MCF 10A (cell line): ENCODE data around the gene SAMD13. TPM values are rescaled to one million over a fixed set of nuclear protein-coding genes. Genes with fewer than 3 reads are reported as not detected.

Source experiments
- BruUV-seq: library from RNA; stranded (reverse); fragments of 400-500 nt; replicated peaks from 2 replicates; lab custom pipeline; 2021; lab: Mats Ljungman, UMichigan
- CTCF ChIA-PET: fragments of 300-600 bp; sonication (Branson Sonifier 250); formaldehyde crosslinking; extraction: SDS; loops from one replicate; lab custom pipeline; 2021; ENCODE audit warnings: antibody characterized with exemption, inconsistent platforms; lab: Yijun Ruan, JAX
- POLR2A ChIA-PET: fragments of 300-600, 350-650 bp; sonication (Branson Sonifier 250); formaldehyde crosslinking; extraction: SDS; loops from one replicate; lab custom pipeline; 2020; ENCODE audit warnings: antibody characterized with exemption, inconsistent platforms; lab: Yijun Ruan, JAX
- DNase-seq: peaks from one replicate; pipeline ENCODE4 v3.0.0-alpha.2; 2018; ENCODE audit not compliant: unreplicated experiment
- H3K27ac Mint-ChIP-seq: one replicate; pipeline ENCODE4 v1.8.0; 2022; ENCODE audit warnings: mild to moderate bottlenecking, low read depth, mixed read lengths; ENCODE audit not compliant: unreplicated experiment
- H3K27me3 Mint-ChIP-seq: one replicate; pipeline ENCODE4 v1.8.0; 2022; ENCODE audit warnings: mixed read lengths; ENCODE audit not compliant: insufficient read depth, unreplicated experiment
- H3K36me3 Mint-ChIP-seq: one replicate; pipeline ENCODE4 v1.8.0; 2022; ENCODE audit warnings: mild to moderate bottlenecking, moderate library complexity, mixed read lengths; ENCODE audit not compliant: insufficient read depth, unreplicated experiment
- H3K4me1 Mint-ChIP-seq: one replicate; pipeline ENCODE4 v1.8.0; 2022; ENCODE audit warnings: mixed read lengths; ENCODE audit not compliant: insufficient read depth, unreplicated experiment
- H3K4me3 Mint-ChIP-seq: one replicate; pipeline ENCODE4 v1.8.0; 2022; ENCODE audit warnings: mild to moderate bottlenecking, moderate library complexity, mixed read lengths; ENCODE audit not compliant: unreplicated experiment
- H3K9me3 Mint-ChIP-seq: one replicate; pipeline ENCODE4 v1.8.0; 2022; ENCODE audit warnings: mixed read lengths; ENCODE audit not compliant: unreplicated experiment
- intact Hi-C: fragments of 100-400 bp; cut with micrococcal nuclease; formaldehyde crosslinking; loops from 2 replicates; pipeline ENCODE4 v1.14.1; 2022
- total RNA-seq: library from RNA; stranded (reverse); gene quantifications from 2 replicates; pipeline ENCODE4 v1.2.3, GENCODE V29; 2022
- TF ChIP-seq, protein P1 (sequence below): fragments of 200-600 bp; IDR thresholded peaks from one replicate; pipeline ENCODE4 v1.8.0; 2022; ENCODE audit warnings: antibody characterized with exemption, mild to moderate bottlenecking; ENCODE audit not compliant: unreplicated experiment

The SAMD13 gene
- total RNA-seq, 1 experiment from 2014 or later: 1.3 TPM

DNA sequence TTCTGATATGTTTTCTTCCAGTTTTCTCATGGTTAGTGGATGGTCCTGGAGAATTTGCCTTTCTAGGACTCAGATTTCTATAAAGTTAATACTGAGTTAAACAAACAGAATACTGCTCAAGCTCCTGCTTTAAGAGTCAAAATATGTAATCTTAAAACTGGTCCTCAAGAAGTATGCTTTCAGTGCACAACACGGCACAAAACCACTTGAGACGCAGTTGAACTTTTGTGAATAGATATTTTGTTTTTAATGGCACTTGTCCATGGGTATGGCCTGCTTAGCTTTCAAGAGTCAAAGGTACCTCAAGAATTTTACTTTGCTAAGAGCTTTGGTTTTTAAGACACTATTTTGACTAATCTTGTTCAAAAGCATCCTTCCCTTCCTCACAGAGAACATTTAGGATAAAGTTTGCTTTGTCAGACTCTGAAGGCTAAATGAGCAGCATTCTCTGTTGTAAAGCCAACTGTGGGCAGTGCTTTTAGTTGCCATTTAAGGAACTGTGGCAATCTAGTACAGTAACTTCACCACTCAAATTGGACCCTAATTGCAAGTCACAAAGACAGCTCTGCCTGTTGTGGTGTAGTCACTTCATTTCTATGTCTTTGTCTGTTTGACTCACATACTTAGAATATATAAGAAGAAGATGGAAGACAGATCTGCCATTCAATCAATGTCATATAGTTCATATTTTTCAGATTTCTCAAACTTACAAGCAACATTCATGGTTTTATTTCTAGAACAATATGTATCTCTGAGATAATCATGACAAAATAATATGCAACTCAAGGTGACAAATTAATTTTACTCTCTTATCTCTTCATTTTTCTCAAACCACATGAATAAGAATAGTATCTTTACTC is 28.8 kb downstream of the SAMD13 start:
- H3K4me1 Mint-ChIP-seq: no peaks in the 10 kb centered on the region
- no TSS peak for BruUV-seq
- ChIA-PET POLR2A (no interaction called here), CTCF (interaction anchor here (0.6 kb wide), 1 partner anchor 40 kb away, joined by 4 read pairs; no protein-coding TSS in a partner anchor)
- intact Hi-C loops: no loop called here
- H3K27me3 Mint-ChIP-seq: no peaks in the 10 kb centered on the region
- no peaks in the 10 kb centered on the region for H3K36me3 Mint-ChIP-seq
- no peak overlapping the region for H3K27ac Mint-ChIP-seq
- TF ChIP-seq, protein P1, sequence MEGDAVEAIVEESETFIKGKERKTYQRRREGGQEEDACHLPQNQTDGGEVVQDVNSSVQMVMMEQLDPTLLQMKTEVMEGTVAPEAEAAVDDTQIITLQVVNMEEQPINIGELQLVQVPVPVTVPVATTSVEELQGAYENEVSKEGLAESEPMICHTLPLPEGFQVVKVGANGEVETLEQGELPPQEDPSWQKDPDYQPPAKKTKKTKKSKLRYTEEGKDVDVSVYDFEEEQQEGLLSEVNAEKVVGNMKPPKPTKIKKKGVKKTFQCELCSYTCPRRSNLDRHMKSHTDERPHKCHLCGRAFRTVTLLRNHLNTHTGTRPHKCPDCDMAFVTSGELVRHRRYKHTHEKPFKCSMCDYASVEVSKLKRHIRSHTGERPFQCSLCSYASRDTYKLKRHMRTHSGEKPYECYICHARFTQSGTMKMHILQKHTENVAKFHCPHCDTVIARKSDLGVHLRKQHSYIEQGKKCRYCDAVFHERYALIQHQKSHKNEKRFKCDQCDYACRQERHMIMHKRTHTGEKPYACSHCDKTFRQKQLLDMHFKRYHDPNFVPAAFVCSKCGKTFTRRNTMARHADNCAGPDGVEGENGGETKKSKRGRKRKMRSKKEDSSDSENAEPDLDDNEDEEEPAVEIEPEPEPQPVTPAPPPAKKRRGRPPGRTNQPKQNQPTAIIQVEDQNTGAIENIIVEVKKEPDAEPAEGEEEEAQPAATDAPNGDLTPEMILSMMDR: no peak
- DNase-seq: no peak
- no peaks in the 10 kb centered on the region for H3K9me3 Mint-ChIP-seq
- no peak overlapping the region for H3K4me3 Mint-ChIP-seq

DNA sequence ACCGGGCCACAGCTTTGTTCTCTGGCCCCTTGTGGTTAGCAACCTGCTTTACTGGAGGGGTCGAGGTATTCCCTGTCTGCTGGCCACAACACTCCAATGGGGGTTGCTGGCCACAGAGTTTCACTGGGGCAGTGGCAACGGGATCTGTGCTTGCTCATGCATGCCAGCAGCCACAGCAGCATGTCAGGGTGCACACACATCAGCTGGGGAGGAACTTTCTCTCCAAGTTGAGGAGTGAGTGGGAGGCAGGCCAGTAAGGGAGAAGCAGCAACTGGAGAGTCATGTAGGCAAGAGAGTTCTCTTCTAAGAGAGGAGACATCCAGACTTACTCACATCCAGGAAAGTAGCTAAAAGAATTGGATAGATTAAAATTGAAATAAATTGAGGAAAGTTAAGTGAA is 38.0 kb downstream of the SAMD13 start:
- H3K27ac Mint-ChIP-seq: no peak overlapping the region
- ChIA-PET CTCF (interaction anchor here (1.2 kb wide), 1 partner anchor 15 kb away, joined by 3 read pairs; no protein-coding TSS in a partner anchor), POLR2A (no interaction called here)
- no peaks in the 10 kb centered on the region for H3K4me1 Mint-ChIP-seq
- peaks cover 5% of the 10 kb centered on the region for H3K36me3 Mint-ChIP-seq
- no peak overlapping the region for H3K4me3 Mint-ChIP-seq
- H3K27me3 Mint-ChIP-seq: no peaks in the 10 kb centered on the region
- DNase-seq: no peak
- TF ChIP-seq, protein P1: no peak
- BruUV-seq: no TSS peak
- peaks cover 22% of the 10 kb centered on the region for H3K9me3 Mint-ChIP-seq
- intact Hi-C loops: no loop called here

DNA sequence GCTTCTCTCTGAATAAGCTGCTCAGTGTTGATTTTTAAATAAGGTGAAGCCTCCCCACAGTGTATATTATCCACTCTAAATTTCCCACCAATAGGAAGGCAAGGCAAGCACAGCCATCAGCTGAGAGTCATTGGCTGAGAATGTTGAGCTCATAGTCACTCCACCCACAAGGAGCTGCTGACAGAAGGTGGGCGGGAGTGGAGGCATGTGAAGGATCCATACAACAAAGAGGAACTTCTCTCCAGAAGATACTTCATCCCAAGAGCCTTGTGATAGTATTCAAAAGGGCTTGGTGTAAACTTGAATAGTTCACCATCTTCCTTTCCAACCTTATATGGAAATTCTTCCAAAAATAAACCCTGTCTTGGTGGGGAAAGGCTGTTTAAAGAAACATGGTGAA is 42.8 kb downstream of the SAMD13 start:
- Mint-ChIP-seq H3K4me3 (no peak overlapping the region), H3K36me3 (peaks cover 5% of the 10 kb centered on the region), H3K27ac (no peak overlapping the region), H3K27me3 (no peaks in the 10 kb centered on the region), H3K9me3 (peaks cover 21% of the 10 kb centered on the region), H3K4me1 (peaks cover 12% of the 10 kb centered on the region)
- TF ChIP-seq, protein P1: no peak
- DNase-seq: no peak
- POLR2A ChIA-PET: no interaction called here
- intact Hi-C loops: no loop called here
- BruUV-seq: no TSS peak
- CTCF ChIA-PET: no interaction called here

DNA sequence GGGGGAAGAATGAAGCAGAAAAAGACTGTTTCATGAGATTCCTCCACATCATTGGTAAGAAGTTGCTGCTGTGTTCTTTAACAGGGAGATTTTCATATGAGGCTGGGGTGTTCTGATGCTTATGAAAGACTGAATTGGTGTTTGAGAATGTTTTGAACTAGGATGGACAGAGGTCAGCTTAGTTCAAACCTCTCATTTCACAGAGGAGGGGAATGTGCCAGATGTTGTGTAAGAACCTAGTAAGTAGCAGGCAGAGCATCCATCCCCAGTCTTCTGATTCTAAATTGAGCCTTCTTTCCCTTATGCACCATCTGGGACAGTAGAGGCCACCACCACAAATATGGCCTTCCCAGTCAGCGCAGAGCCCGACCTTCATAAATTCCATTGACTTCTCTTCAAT is 43.7 kb downstream of the SAMD13 start:
- H3K4me3 Mint-ChIP-seq: no peak overlapping the region
- BruUV-seq: no TSS peak
- no peak for DNase-seq
- peaks cover 5% of the 10 kb centered on the region for H3K36me3 Mint-ChIP-seq
- POLR2A ChIA-PET: no interaction called here
- intact Hi-C loops: no loop called here
- H3K9me3 Mint-ChIP-seq: peaks cover 12% of the 10 kb centered on the region
- TF ChIP-seq, protein P1: no peak
- CTCF ChIA-PET: no interaction called here
- H3K4me1 Mint-ChIP-seq: peaks cover 12% of the 10 kb centered on the region
- H3K27me3 Mint-ChIP-seq: no peaks in the 10 kb centered on the region
- no peak overlapping the region for H3K27ac Mint-ChIP-seq
